ENCODE data around the gene CCDC66. TPM values are rescaled to one million over a fixed set of nuclear protein-coding genes. Genes with fewer than 3 reads are reported as not detected.

The CCDC66 gene
- total and polyA plus RNA-seq, 2 of the 8 experiments (the other 6 are each of a cell fraction or from before 2014, with no cell fraction given), result 9.6 to 29.3 TPM

DNA sequence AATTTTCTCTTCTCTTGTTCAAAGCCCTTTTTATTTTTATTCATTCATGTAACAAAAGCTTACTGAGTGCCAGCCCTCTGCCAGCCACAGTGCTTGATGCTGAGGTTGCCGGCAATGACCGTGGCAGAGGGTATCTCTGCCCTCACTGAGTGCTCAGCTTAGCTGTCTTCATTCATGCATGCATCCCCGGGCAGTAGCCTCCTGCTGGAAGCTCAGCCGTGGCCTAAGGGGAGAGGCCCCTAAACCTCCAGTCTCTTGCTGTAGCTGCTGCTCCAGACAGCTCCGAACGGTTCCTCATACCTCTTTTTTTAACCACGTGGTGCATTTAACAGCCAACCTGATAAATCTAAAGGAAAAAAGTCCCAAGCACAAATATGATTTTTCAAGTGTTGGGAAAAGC lies 34.6 kb upstream of the CCDC66 start (continued):
- TF ChIP-seq, protein P1, sequence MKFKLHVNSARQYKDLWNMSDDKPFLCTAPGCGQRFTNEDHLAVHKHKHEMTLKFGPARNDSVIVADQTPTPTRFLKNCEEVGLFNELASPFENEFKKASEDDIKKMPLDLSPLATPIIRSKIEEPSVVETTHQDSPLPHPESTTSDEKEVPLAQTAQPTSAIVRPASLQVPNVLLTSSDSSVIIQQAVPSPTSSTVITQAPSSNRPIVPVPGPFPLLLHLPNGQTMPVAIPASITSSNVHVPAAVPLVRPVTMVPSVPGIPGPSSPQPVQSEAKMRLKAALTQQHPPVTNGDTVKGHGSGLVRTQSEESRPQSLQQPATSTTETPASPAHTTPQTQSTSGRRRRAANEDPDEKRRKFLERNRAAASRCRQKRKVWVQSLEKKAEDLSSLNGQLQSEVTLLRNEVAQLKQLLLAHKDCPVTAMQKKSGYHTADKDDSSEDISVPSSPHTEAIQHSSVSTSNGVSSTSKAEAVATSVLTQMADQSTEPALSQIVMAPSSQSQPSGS (IDR thresholded peaks at IDR 0.05; ENCODE audit: low read length), result no peak
- TF ChIP-seq POLR2AphosphoS5 (IDR thresholded peaks at IDR 0.05; ENCODE audit: low read depth, low read length) (no peak), SP2 (IDR thresholded peaks at IDR 0.05; ENCODE audit: low read length) (no peak), SUZ12 (IDR thresholded peaks at IDR 0.05; ENCODE audit: low read length) (no peak), PHF8 (conservative IDR thresholded peaks at IDR 0.05; ENCODE audit: low read depth, low read length) (no peak), ASH2L (IDR thresholded peaks at IDR 0.05; ENCODE audit: low read length) (no peak)
